HepG2 (cell line): Measurements from ENCODE around the gene MAP1LC3A. TPM values are rescaled to one million over a fixed set of nuclear protein-coding genes. Genes with fewer than 3 reads are reported as not detected.

ENCODE experiments used
- ATAC-seq: fragments of 200-7000 bp; cut with Tn5 transposase; 3 replicates; pipeline ENCODE4 v1.9.1; 2020; ENCODE audit warnings: mild to moderate bottlenecking, moderate library complexity
- BruUV-seq: library from RNA; stranded (reverse); fragments of 400-500 nt; replicated peaks from 2 replicates; lab custom pipeline; 2021; lab: Mats Ljungman, UMichigan
- CTCF ChIA-PET: fragments of 300-600 bp; formaldehyde crosslinking; extraction: SDS; loops from one replicate; lab custom pipeline; 2021; ENCODE audit warnings: low total read pairs, inconsistent platforms, low intra/inter-chr PET ratio; lab: Yijun Ruan, JAX
- POLR2A ChIA-PET: fragments of 350-600 bp; sonication (Branson Sonifier 250); formaldehyde crosslinking; loops from one replicate; lab custom pipeline; 2020; ENCODE audit warnings: antibody characterized with exemption, inconsistent platforms; lab: Yijun Ruan, JAX
- DNase-seq: peaks from one replicate; pipeline ENCODE4 v3.0.0-alpha.2; 2015; ENCODE audit warnings: low spot score
- FAIRE-seq: peaks from 3 replicates; lab custom pipeline; 2011; peaks lifted over from hg19 to GRCh38; lab: Jason Lieb, UNC
- H2AFZ ChIP-seq: one replicate; pipeline ENCODE4 v1.6.1; 2011; ENCODE audit warnings: low read length, inconsistent platforms
- H3K27ac ChIP-seq: fragments of 300-600 bp; 3 replicates; pipeline ENCODE4 v1.8.0; 2011; ENCODE audit warnings: mixed run types, mild to moderate bottlenecking, mixed read lengths, low read length, inconsistent platforms; ENCODE audit not compliant: insufficient read depth; ENCODE audit errors: extremely low read length
- H3K27me3 ChIP-seq, 2 experiments: fragments of 200-600 bp in 1 of 2; 2 replicates in 1 of 2; 3 replicates in 1 of 2; pipeline versions ENCODE4 v1.6.0 to v1.8.0; 2011; ENCODE audit warnings: low read length in 2 of 2, mild to moderate bottlenecking in 2 of 2, moderate library complexity in 2 of 2, inconsistent platforms in 1 of 2; ENCODE audit not compliant: insufficient read depth in 2 of 2, control insufficient read depth in 1 of 2
- H3K36me3 ChIP-seq, 2 experiments: fragments of 200-600 bp in 1 of 2; replicated peaks in 1 of 2; 2 replicates in 1 of 2; 3 replicates in 1 of 2; pipeline versions ENCODE4 v1.5.1 to v1.8.0; 2011; ENCODE audit warnings: low read length in 2 of 2, inconsistent platforms in 1 of 2; ENCODE audit not compliant: insufficient read depth in 2 of 2, control insufficient read depth in 1 of 2
- H3K4me1 ChIP-seq: 2 replicates; pipeline ENCODE4 v1.5.1; 2012; ENCODE audit warnings: low read length, inconsistent platforms; ENCODE audit not compliant: insufficient read depth
- H3K4me2 ChIP-seq: 2 replicates; pipeline ENCODE4 v1.6.0; 2011; ENCODE audit warnings: low read depth, low read length, inconsistent platforms
- H3K4me3 ChIP-seq, 3 experiments: fragments of 200-600 bp in 1 of 3; sonication (generic), shearing (Covaris generic) in 1 of 3; replicated peaks in 1 of 3; 2 replicates each; pipeline ENCODE4 v1.5.1; 2011 to 2016; ENCODE audit warnings: low read length in 3 of 3, inconsistent platforms in 2 of 3, low read depth in 2 of 3, mild to moderate bottlenecking in 2 of 3, control low read depth in 1 of 3, mixed read lengths in 1 of 3; ENCODE audit not compliant: insufficient read depth in 1 of 3
- H3K79me2 ChIP-seq: one replicate; pipeline ENCODE4 v1.6.1; 2011; ENCODE audit warnings: low read length, inconsistent platforms; ENCODE audit not compliant: insufficient read depth
- H3K9ac ChIP-seq: 2 replicates; pipeline ENCODE4 v1.6.0; 2011; ENCODE audit warnings: mild to moderate bottlenecking, low read depth, low read length, inconsistent platforms; ENCODE audit not compliant: insufficient read depth
- H3K9me3 ChIP-seq: 2 replicates; pipeline ENCODE4 v1.5.1; 2012; ENCODE audit warnings: mild to moderate bottlenecking, low read length
- H4K20me1 ChIP-seq: 2 replicates; pipeline ENCODE4 v1.6.0; 2011; ENCODE audit warnings: inconsistent platforms, mild to moderate bottlenecking, low read length, moderate library complexity; ENCODE audit not compliant: insufficient read depth
- ATF4 ChIP-seq, 2 experiments: fragments of 450-650 bp in 1 of 2; sonication (generic) in 1 of 2; formaldehyde crosslinking; IDR thresholded peaks; 2 replicates each; pipeline versions ENCODE4 v1.5.0 to v1.8.0; 2020 to 2022; ENCODE audit warnings: mild to moderate bottlenecking in 1 of 2, missing genetic modification reagents in 1 of 2
- CEBPG ChIP-seq: IDR thresholded peaks from 2 replicates; pipeline ENCODE4 v1.6.1; 2016
- CREB1 ChIP-seq, 2 experiments: fragments of 450-650 bp in 1 of 2; IDR thresholded peaks; 2 replicates each; pipeline ENCODE4 v1.6.1; 2016 to 2017; ENCODE audit warnings: control low read depth in 1 of 2, mild to moderate bottlenecking in 1 of 2, missing compliant biosample characterization in 1 of 2, missing genetic modification characterization in 1 of 2
- GTF2F1 ChIP-seq: fragments of 150-350 bp; IDR thresholded peaks from 2 replicates; pipeline ENCODE4 v1.6.1; 2014; ENCODE audit warnings: low read length
- IRF1 ChIP-seq: sonication (generic); formaldehyde crosslinking; IDR thresholded peaks from 2 replicates; pipeline ENCODE4 v1.4.0; 2020; ENCODE audit warnings: low read depth, mild to moderate bottlenecking, missing genetic modification reagents
- MIER3 ChIP-seq: IDR thresholded peaks from 2 replicates; pipeline ENCODE4 v1.6.1; 2016; ENCODE audit warnings: missing compliant biosample characterization, borderline replicate concordance
- MTA1 ChIP-seq: sonication (generic); formaldehyde crosslinking; IDR thresholded peaks from 2 replicates; pipeline ENCODE4 v1.4.0; 2020; ENCODE audit warnings: missing genetic modification reagents, mild to moderate bottlenecking, borderline replicate concordance
- POLR2A ChIP-seq, 2 experiments: IDR thresholded peaks; 2 replicates each; pipeline ENCODE4 v1.6.1; 2011; ENCODE audit warnings: low read depth in 2 of 2, low read length in 2 of 2, mild to moderate bottlenecking in 1 of 2, moderate library complexity in 1 of 2; ENCODE audit not compliant: insufficient read depth in 1 of 2
- SMAD3 ChIP-seq: sonication (generic); formaldehyde crosslinking; IDR thresholded peaks from 2 replicates; pipeline ENCODE4 v1.4.0; 2020; ENCODE audit warnings: missing genetic modification reagents
- SMARCC2 ChIP-seq: fragments of 450-650 bp; IDR thresholded peaks from 2 replicates; pipeline ENCODE4 v1.6.1; 2017; ENCODE audit warnings: antibody characterized with exemption, mild to moderate bottlenecking
- THAP11 ChIP-seq: IDR thresholded peaks from 2 replicates; pipeline ENCODE4 v1.6.1; 2016; ENCODE audit warnings: missing biosample characterization, missing genetic modification reagents
- ZBTB21 ChIP-seq: sonication (generic); formaldehyde crosslinking; IDR thresholded peaks from 2 replicates; pipeline ENCODE4 v1.4.0; 2020; ENCODE audit warnings: missing genetic modification reagents
- ZFP62 ChIP-seq: sonication (generic); formaldehyde crosslinking; IDR thresholded peaks from 2 replicates; pipeline ENCODE4 v1.4.0; 2020; ENCODE audit warnings: missing genetic modification reagents
- ZNF3 ChIP-seq: IDR thresholded peaks from 2 replicates; pipeline ENCODE4 v1.7.0; 2017; ENCODE audit warnings: inconsistent platforms
- ZNF557 ChIP-seq: sonication (generic); formaldehyde crosslinking; IDR thresholded peaks from 2 replicates; pipeline ENCODE4 v1.4.0; 2020; ENCODE audit warnings: missing genetic modification reagents
- ZNF761 ChIP-seq: sonication (generic); formaldehyde crosslinking; conservative IDR thresholded peaks from 2 replicates; pipeline ENCODE4 v1.4.0; 2020; ENCODE audit warnings: mild to moderate bottlenecking, missing genetic modification reagents
- ZSCAN22 ChIP-seq: sonication (generic); formaldehyde crosslinking; IDR thresholded peaks from 2 replicates; pipeline ENCODE4 v1.4.0; 2020; ENCODE audit warnings: mild to moderate bottlenecking, missing genetic modification reagents
- WGBS: methylation state at CpG from one replicate; pipeline ENCODE4 v1.1.6; 2017; ENCODE audit warnings: low lambda C conversion rate; 5-methylcytosine and 5-hydroxymethylcytosine counted together
- in situ Hi-C: cut with HindIII; loops from 2 replicates; pipeline ENCODE4 v1.10.0; 2017; ENCODE audit warnings: low pct_unique_long_range_greater_than_20kb; ENCODE audit not compliant: extremely low pct_ligation_motif_present
- intact Hi-C: fragments of 100-400 bp; cut with micrococcal nuclease; formaldehyde crosslinking; loops from one replicate; pipeline ENCODE4 v1.10.0; 2022; ENCODE audit not compliant: unreplicated experiment
- polyA plus RNA-seq, 8 experiments: library from polyadenylated mRNA; depleted of rRNA in 3 of 8; stranded (reverse) in 7 of 8; unstranded in 1 of 8; fragments of >200 nt; fragmentation: Illumina TruSeq in 4 of 8; extraction: Trizol in 4 of 8; gene quantifications; 2 replicates each; pipeline versions ENCODE4 v1.2.1 to v1.2.3, GENCODE V29; 2011 to 2016; ENCODE audit warnings: low read depth in 4 of 8, missing spikeins in 1 of 8, mixed read lengths in 1 of 8; ENCODE audit not compliant: insufficient read depth in 1 of 8
- total RNA-seq, 5 experiments: library from RNA; depleted of rRNA; stranded (reverse); fragments of >200 nt; fragmentation: Illumina TruSeq; extraction: Trizol; gene quantifications; 2 replicates each; pipeline ENCODE4 v1.2.3, GENCODE V29; 2016; ENCODE audit warnings: low read depth in 1 of 5
- TF ChIP-seq, protein P1 (sequence below): sonication (generic); formaldehyde crosslinking; IDR thresholded peaks from 2 replicates; pipeline ENCODE4 v1.4.0; 2020; ENCODE audit warnings: missing genetic modification reagents, borderline replicate concordance

The MAP1LC3A gene
- total and polyA plus RNA-seq, 2 of the 13 experiments (the other 11 are each of a cell fraction or from before 2014, with no cell fraction given): not detected

DNA sequence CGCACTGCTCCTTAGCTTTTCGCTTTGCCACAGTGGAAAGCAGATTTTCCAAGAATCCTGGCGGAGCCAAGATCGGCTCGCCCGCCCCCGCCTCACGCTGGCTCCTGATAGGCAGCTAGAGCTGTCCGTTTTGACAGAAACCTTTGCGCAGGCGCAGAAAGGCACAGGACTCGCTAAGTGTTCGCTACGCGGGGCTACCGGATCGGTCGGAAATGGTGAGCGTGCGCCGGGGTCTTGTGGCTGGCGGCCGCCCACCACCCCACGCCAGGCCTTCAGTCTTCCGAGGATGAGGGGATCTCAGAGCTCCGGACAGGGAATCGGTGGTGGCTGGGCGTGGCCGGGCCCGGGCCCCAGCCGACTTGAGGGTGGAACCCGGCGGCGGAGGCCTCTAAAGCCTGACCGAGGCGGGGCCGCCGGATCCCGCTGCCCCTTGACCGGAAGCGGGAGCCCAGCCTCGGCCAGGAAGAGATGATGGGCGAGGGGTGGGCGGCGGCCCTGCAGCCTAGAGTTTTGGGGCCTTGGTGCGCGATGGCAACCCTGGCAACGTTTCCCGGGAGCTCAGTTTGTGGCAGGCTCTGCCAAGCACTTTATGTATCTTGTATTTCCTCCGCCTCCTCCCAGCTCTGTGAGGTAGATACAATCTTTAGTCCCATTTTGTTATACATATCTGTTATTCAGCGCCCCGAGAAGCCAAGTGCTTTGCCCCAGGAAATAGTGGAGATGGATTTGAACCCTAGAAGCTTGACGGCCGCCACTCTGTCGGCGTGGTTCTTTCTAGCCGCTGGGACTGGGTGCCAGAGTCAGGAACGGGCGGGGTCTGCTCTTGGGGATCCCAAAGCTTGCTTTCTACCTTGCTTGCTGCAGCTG, 42.0 kb upstream of the MAP1LC3A start, which contains the start of gene DYNLRB1 (continued):
- TF ChIP-seq ATF4 (CRISPR knock-in tag; IDR thresholded peaks at IDR 0.05) (no peak), ZNF761 (CRISPR knock-in tag) (no peak), THAP11 (CRISPR knock-in tag) (peak; percentile 88), ZNF557 (CRISPR knock-in tag) (no peak), IRF1 (CRISPR knock-in tag) (no peak; the same call in 1 of the 2 replicates)

GRCh38 chr20:34517114-34517505, 41.4 kb upstream of the MAP1LC3A start:
- ATAC-seq (no peak), FAIRE-seq (no peak), DNase-seq (no peak)
- Histone ChIP-seq H3K27me3 (no peaks in the 10 kb centered on the region; a peak in 1 of 5 replicates), H3K9ac (peak overlapping the region; percentile 86), H2AFZ (no peak overlapping the region), H3K27ac (peak overlapping the region; percentile 80), H3K9me3 (no peaks in the 10 kb centered on the region), H3K4me3 (peak overlapping the region; percentile 85 to 89 (median 87)), H3K79me2 (peaks cover 62% of the 10 kb centered on the region), H3K4me2 (peak overlapping the region; percentile 84), H4K20me1 (peaks cover 25% of the 10 kb centered on the region), H3K36me3 (peaks cover 1 to 8% of the 10 kb centered on the region in 2 experiments; a peak in 4 of 5 replicates), H3K4me1 (peaks cover 62% of the 10 kb centered on the region)
- ChIA-PET CTCF (no interaction called here), POLR2A (interaction anchor here (0.9 to 3.8 kb wide), 10 partner anchors 8 to 216 kb away, joined by 3 to 57 read pairs (median 7); partner anchors contain the start of genes AHCY and ITCH)
- 2% methylated on average over 3 of the region's 3 CpGs for WGBS
- in situ Hi-C loops (loop anchor here (5.0 kb wide), 1 partner anchor 205 kb away; no protein-coding TSS in a partner anchor), intact Hi-C loops (loop anchor here (2.0 kb wide), 1 partner anchor 214 kb away; the partner anchor contains the start of gene AHCY)
- no TSS peak for BruUV-seq
- TF ChIP-seq, protein P1, sequence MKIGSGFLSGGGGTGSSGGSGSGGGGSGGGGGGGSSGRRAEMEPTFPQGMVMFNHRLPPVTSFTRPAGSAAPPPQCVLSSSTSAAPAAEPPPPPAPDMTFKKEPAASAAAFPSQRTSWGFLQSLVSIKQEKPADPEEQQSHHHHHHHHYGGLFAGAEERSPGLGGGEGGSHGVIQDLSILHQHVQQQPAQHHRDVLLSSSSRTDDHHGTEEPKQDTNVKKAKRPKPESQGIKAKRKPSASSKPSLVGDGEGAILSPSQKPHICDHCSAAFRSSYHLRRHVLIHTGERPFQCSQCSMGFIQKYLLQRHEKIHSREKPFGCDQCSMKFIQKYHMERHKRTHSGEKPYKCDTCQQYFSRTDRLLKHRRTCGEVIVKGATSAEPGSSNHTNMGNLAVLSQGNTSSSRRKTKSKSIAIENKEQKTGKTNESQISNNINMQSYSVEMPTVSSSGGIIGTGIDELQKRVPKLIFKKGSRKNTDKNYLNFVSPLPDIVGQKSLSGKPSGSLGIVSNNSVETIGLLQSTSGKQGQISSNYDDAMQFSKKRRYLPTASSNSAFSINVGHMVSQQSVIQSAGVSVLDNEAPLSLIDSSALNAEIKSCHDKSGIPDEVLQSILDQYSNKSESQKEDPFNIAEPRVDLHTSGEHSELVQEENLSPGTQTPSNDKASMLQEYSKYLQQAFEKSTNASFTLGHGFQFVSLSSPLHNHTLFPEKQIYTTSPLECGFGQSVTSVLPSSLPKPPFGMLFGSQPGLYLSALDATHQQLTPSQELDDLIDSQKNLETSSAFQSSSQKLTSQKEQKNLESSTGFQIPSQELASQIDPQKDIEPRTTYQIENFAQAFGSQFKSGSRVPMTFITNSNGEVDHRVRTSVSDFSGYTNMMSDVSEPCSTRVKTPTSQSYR (CRISPR knock-in tag): no peak
- TF ChIP-seq ZFP62 (CRISPR knock-in tag) (no peak), MTA1 (no peak), CEBPG (CRISPR knock-in tag) (no peak), POLR2A (IDR thresholded peaks at IDR 0.05; ENCODE audit: insufficient read depth in 1 of 2, low read depth in 2 of 2, low read length in 2 of 2) (0 out of 4 replicates have a peak, but pooled peaks of 1 of the 2 experiments have one; percentile 3), ZSCAN22 (CRISPR knock-in tag) (no peak), SMARCC2 (no peak), CREB1 (IDR thresholded peaks at IDR 0.05) (peak; percentile 18; the same call in 1 of the 2 replicates), CREB1 (CRISPR knock-in tag; IDR thresholded peaks at IDR 0.05) (no peak), GTF2F1 (no peak), SMAD3 (CRISPR knock-in tag) (no peak), MIER3 (CRISPR knock-in tag) (no peak), ZBTB21 (CRISPR knock-in tag) (no peak), ZNF3 (peak; percentile 3; the same call in 1 of the 2 replicates)
